Urinary bladder (tissue), 4 donors: ENCODE results near the gene SCAP. TPM values are rescaled to one million over a fixed set of nuclear protein-coding genes. Genes with fewer than 3 reads are reported as not detected.

Source experiments
- DNase-seq: peaks from one replicate; pipeline ENCODE4 v3.0.0-alpha.2; 2015; ENCODE audit errors: extremely low spot score
- H3K27ac ChIP-seq: one replicate; pipeline ENCODE4 v1.5.1; 2013; ENCODE audit warnings: low read depth, mild to moderate bottlenecking, moderate library complexity
- H3K36me3 ChIP-seq: one replicate; pipeline ENCODE4 v1.6.1; 2013; ENCODE audit warnings: mild to moderate bottlenecking, moderate library complexity; ENCODE audit not compliant: insufficient read depth
- H3K4me1 ChIP-seq: one replicate; pipeline ENCODE4 v1.6.1; 2013; ENCODE audit warnings: mild to moderate bottlenecking, moderate library complexity; ENCODE audit not compliant: insufficient read depth
- H3K4me3 ChIP-seq: one replicate; pipeline ENCODE4 v1.5.1; 2013; ENCODE audit warnings: low read depth, low read length
- WGBS: extraction: QIAGEN DNeasy Blood & Tissue Kit; methylation state at CpG from one replicate; pipeline ENCODE4 v1.1.7; 2013; 5-methylcytosine and 5-hydroxymethylcytosine counted together
- polyA plus RNA-seq: library from polyadenylated mRNA; stranded (reverse); fragments of 200-250 nt; gene quantifications from one replicate; pipeline ENCODE4 v1.2.3, GENCODE V29; 2013
- total RNA-seq: library from RNA; depleted of rRNA; stranded (reverse); fragments of >200 nt; gene quantifications from one replicate; pipeline ENCODE4 v1.2.3, GENCODE V29; 2014
- donor health status: healthy with polysubstance abuse.
- donor health status: healthy.

The SCAP gene
- total and polyA plus RNA-seq, 2 donors, result 44.5 to 64.4 TPM

GRCh38 chr3:47399531-47400270 is 76.0 kb downstream of the SCAP start:
- DNase-seq, result no peak
- peaks cover under 1% of the 10 kb centered on the region for H3K4me1 ChIP-seq
- H3K36me3 ChIP-seq, result no peaks in the 10 kb centered on the region
- no peak overlapping the region for H3K4me3 ChIP-seq
- 87% methylated on average over 9 of the region's 9 CpGs for WGBS
- H3K27ac ChIP-seq, result no peak overlapping the region

- no peak overlapping the region for H3K4me3 ChIP-seq
- 73% methylated on average over 1 of the region's 1 CpG for WGBS
- no peaks in the 10 kb centered on the region for H3K36me3 ChIP-seq
- no peak overlapping the region for H3K27ac ChIP-seq
- no peak for DNase-seq
- H3K4me1 ChIP-seq, result peaks cover 2% of the 10 kb centered on the region
Measured at GRCh38 chr3:47399016-47399415, 76.7 kb downstream of the SCAP start.

DNA sequence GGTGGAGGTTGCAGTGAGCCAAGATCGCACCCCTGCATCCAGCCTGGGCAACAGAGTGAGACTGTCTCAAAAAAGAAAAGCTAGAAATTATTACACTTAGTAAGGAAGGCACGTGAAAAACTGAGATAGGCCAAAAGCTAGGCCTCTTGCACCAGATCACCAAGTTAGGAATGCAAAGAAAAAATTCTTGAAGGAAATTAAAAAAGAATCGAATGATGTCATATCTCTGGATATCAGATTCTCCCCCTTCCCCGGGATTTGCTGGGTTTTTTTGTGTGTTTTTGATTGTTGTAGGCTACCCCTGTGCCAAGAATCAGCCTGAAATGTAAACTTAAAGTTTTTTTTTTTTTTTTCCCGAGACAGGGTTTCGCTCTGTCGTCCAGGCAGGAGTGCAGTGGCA is 77.5 kb downstream of the SCAP start:
- H3K36me3 ChIP-seq, result no peaks in the 10 kb centered on the region
- H3K4me3 ChIP-seq, result no peak overlapping the region
- 43% methylated on average over 7 of the region's 7 CpGs for WGBS
- no peak for DNase-seq
- peaks cover 3% of the 10 kb centered on the region for H3K4me1 ChIP-seq
- no peak overlapping the region for H3K27ac ChIP-seq

GRCh38 chr3:47394881-47395280 is 80.9 kb downstream of the SCAP start:
- DNase-seq, result no peak
- no peak overlapping the region for H3K4me3 ChIP-seq
- WGBS, result 34% methylated on average over 3 of the region's 3 CpGs
- no peak overlapping the region for H3K27ac ChIP-seq
- no peaks in the 10 kb centered on the region for H3K36me3 ChIP-seq
- peaks cover 3% of the 10 kb centered on the region for H3K4me1 ChIP-seq

GRCh38 chr3:47394140-47394870 is 81.4 kb downstream of the SCAP start:
- H3K4me3 ChIP-seq, result no peak overlapping the region
- 36% methylated on average over 8 of the region's 8 CpGs for WGBS
- DNase-seq, result no peak
- no peaks in the 10 kb centered on the region for H3K36me3 ChIP-seq
- no peak overlapping the region for H3K27ac ChIP-seq
- peaks cover 3% of the 10 kb centered on the region for H3K4me1 ChIP-seq

GRCh38 chr3:47392933-47393332 is 82.8 kb downstream of the SCAP start:
- 98% methylated on average over 3 of the region's 3 CpGs for WGBS
- DNase-seq, result no peak

DNA sequence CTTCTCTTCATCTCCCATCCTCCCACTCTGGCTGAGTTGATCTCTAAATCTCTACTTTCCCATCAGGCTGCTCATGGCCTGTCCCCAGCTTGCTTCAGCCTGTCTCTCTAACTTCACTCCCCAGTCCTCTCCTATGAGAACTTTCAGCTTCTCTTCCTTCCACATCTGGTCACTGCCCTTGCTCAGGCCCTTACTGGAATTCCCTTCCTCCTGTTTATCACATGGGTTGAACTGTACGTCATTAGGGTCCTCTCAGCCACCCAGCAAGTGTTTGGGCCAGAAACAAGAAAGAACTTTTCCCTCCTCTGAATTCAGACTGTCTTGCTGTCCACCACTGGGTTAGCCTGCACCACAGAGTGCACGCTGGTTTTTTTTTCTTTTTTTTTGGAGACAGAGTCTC is 89.9 kb downstream of the SCAP start:
- WGBS, result 76% methylated on average over 2 of the region's 2 CpGs
- no peak overlapping the region for H3K4me3 ChIP-seq
- no peaks in the 10 kb centered on the region for H3K36me3 ChIP-seq
- no peak overlapping the region for H3K27ac ChIP-seq
- no peaks in the 10 kb centered on the region for H3K4me1 ChIP-seq
- DNase-seq, result no peak

More at GRCh38 chr3:47392933-47393332, 82.8 kb downstream of the SCAP start:
- Histone ChIP-seq H3K27ac (no peak overlapping the region), H3K4me3 (no peak overlapping the region), H3K36me3 (no peaks in the 10 kb centered on the region), H3K4me1 (peaks cover 3% of the 10 kb centered on the region)

- WGBS, result 87% methylated on average over 4 of the region's 4 CpGs
Measured at GRCh38 chr3:47385007-47385406, 90.7 kb downstream of the SCAP start.

DNA sequence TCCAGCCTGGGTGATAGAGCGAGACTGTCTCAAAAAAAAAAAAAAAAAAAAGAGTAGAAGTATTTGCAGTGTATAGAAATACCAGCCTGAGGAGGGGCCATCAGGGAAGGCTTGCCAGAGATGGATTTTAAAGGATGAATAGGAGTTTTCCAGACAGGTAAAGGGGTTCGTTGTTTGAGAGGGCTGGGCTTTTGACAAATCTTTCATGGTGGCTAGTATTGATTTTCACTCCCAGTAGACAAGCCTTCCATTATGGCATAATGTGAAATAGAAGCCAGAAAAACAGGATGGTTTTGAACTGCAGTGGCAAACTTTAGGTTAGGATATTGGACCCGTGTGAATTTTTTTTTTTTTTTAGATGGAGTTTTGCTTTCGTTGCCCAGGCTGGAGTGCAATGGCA is 91.3 kb downstream of the SCAP start:
- no peaks in the 10 kb centered on the region for H3K4me1 ChIP-seq
- 88% methylated on average over 4 of the region's 4 CpGs for WGBS

More at GRCh38 chr3:47385007-47385406, 90.7 kb downstream of the SCAP start:
- Histone ChIP-seq H3K27ac (no peak overlapping the region), H3K4me1 (no peaks in the 10 kb centered on the region), H3K4me3 (no peak overlapping the region), H3K36me3 (no peaks in the 10 kb centered on the region)
- no peak for DNase-seq

GRCh38 chr3:47381317-47382157 is 94.2 kb downstream of the SCAP start:
- 5% methylated on average over 44 of the region's 44 CpGs for WGBS
- peak; percentile 64 for DNase-seq
- H3K4me3 ChIP-seq, result peak overlapping the region; percentile 85
- peaks cover 1% of the 10 kb centered on the region for H3K4me1 ChIP-seq
- H3K27ac ChIP-seq, result peak overlapping the region; percentile 93
- no peaks in the 10 kb centered on the region for H3K36me3 ChIP-seq

More for the DNA sequence above, 91.3 kb downstream of the SCAP start:
- H3K36me3 ChIP-seq, result no peaks in the 10 kb centered on the region
- no peak for DNase-seq
- no peak overlapping the region for H3K27ac ChIP-seq
- H3K4me3 ChIP-seq, result no peak overlapping the region

GRCh38 chr3:47380601-47381316 is 95.0 kb downstream of the SCAP start, which contains the start of gene PTPN23:
TSS of gene PTPN23 (plus strand) at chr3:47381021. CDS start at chr3:47381097, 76 bp downstream.
- H3K4me1 ChIP-seq, result peaks cover 1% of the 10 kb centered on the region
- under 1% methylated on average over 61 of the region's 61 CpGs for WGBS
- H3K4me3 ChIP-seq, result peak within 1 kb of the TSS; percentile 85

DNA sequence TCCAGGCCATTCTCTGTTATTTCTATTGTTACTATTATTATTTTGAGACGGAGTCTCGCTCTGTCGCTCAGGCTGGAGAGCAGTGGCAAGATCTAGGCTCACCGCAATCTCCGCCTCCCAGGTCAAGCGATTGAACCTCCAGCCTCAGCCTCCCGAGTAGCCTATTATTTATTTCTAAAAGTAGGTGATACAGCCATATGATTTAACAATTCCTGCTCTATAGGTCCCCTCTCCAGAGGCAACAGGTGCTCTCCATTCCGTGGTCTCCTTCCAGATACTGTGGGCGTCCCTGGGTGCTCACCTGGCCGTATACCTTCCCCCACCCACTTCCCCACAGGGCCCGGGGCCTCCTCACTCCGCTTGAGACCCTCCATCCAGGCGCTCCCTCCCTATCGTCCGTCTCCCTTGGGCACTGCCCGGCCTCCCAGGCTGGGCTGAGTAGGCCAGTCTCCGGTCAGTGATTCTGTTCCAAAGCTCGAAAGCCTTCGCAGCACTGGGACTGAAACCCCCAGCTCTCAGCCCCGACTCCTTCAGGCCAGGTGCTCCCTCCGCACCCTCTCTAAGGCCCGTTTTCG is 95.6 kb downstream of the SCAP start:
- Histone ChIP-seq H3K27ac (peak overlapping the region; percentile 68), H3K4me1 (peaks cover 1% of the 10 kb centered on the region), H3K4me3 (peak overlapping the region; percentile 85), H3K36me3 (no peaks in the 10 kb centered on the region)
- DNase-seq, result peak; percentile 15
- WGBS, result 11% methylated on average over 23 of the region's 23 CpGs

More at GRCh38 chr3:47380601-47381316, 95.0 kb downstream of the SCAP start, which contains the start of gene PTPN23:
- H3K36me3 ChIP-seq, result no peaks in the 10 kb centered on the region
- DNase-seq, result peak; percentile 98
- H3K27ac ChIP-seq, result peak within 1 kb of the TSS; percentile 93
